NB4 (cell line): Measurements from ENCODE around the gene CRYBB1.
A peak's percentile ranks its signal among the peaks of the same experiment; 100 is the strongest.

Experiments used
- DNase-seq: peaks from one replicate; pipeline ENCODE4 v3.0.0; 2010; ENCODE audit warnings: low read depth
- H3K4me3 ChIP-seq: one replicate; pipeline ENCODE4 v1.5.1; 2011; ENCODE audit warnings: mild to moderate bottlenecking, low read depth, low read length, moderate library complexity
- MYC ChIP-seq: IDR thresholded peaks from 2 replicates; pipeline ENCODE4 v1.6.1; 2011; ENCODE audit warnings: low read depth, low read length
- POLR2A ChIP-seq: IDR thresholded peaks from 2 replicates; pipeline ENCODE4 v1.6.1; 2011; ENCODE audit warnings: mild to moderate bottlenecking; ENCODE audit not compliant: insufficient read length; ENCODE audit errors: extremely low read depth
- TF ChIP-seq, protein P1 (sequence below): IDR thresholded peaks from 2 replicates; pipeline ENCODE4 v1.6.1; 2011; ENCODE audit warnings: low read depth, low read length
- TF ChIP-seq, protein P2 (sequence below): IDR thresholded peaks from one replicate; pipeline ENCODE4 v1.5.1; 2012; ENCODE audit warnings: low read depth, low read length

Gene CRYBB1

DNA sequence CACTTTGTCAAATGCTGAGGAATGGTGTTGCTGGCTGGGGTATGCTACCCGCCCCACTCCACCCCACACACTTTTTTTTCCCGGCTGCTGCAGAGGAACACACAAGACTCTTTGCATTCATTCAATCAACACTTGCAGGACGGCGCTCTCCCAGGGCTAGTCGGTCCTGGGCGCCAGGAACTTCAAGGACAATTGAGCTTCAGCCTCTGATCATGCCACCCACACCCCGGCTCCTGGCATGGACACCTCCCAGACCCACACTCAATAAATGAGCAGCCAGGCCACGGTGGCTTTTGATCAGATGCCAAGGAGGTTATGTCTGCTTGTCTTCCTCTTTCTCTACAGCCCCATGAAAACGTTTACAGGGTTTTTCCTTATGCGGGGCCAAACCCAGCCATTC lies 47.7 kb downstream of the CRYBB1 start:
- no peak overlapping the region for H3K4me3 ChIP-seq
- DNase-seq, result no peak

DNA sequence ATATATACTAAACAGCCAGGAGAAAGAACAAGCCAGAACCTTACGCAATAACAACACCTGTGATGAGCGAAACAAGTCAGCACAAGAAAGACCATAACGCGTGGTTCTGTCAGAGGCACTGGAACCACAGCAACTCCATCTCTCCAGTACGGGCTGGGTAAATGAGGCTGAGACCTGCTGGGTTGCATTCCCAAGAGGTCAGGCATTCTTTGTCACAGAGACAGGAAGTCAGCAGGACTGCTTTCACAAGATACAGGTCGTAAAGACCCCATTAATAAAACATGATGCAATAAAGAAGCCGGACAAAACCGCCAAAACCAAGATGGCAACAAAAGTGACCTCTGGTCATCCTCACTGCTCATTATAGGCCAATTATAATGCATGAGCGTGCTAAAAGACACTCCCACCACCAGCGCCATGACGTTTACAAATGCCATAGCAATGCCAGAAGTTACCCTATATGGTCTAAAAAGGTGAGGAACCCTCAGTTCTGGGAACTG lies 49.6 kb downstream of the CRYBB1 start:
- DNase-seq, result peak; percentile 66
- H3K4me3 ChIP-seq, result no peak overlapping the region
- TF ChIP-seq POLR2A, result no peak
- TF ChIP-seq, protein P1, sequence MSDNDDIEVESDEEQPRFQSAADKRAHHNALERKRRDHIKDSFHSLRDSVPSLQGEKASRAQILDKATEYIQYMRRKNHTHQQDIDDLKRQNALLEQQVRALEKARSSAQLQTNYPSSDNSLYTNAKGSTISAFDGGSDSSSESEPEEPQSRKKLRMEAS, result no peak
- no peak for TF ChIP-seq MYC
- TF ChIP-seq, protein P2, sequence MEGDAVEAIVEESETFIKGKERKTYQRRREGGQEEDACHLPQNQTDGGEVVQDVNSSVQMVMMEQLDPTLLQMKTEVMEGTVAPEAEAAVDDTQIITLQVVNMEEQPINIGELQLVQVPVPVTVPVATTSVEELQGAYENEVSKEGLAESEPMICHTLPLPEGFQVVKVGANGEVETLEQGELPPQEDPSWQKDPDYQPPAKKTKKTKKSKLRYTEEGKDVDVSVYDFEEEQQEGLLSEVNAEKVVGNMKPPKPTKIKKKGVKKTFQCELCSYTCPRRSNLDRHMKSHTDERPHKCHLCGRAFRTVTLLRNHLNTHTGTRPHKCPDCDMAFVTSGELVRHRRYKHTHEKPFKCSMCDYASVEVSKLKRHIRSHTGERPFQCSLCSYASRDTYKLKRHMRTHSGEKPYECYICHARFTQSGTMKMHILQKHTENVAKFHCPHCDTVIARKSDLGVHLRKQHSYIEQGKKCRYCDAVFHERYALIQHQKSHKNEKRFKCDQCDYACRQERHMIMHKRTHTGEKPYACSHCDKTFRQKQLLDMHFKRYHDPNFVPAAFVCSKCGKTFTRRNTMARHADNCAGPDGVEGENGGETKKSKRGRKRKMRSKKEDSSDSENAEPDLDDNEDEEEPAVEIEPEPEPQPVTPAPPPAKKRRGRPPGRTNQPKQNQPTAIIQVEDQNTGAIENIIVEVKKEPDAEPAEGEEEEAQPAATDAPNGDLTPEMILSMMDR, result no peak

More for the DNA sequence above, 47.7 kb downstream of the CRYBB1 start:
- TF ChIP-seq MYC (no peak), POLR2A (no peak)
- TF ChIP-seq, protein P1, result no peak
- TF ChIP-seq, protein P2, result no peak

DNA sequence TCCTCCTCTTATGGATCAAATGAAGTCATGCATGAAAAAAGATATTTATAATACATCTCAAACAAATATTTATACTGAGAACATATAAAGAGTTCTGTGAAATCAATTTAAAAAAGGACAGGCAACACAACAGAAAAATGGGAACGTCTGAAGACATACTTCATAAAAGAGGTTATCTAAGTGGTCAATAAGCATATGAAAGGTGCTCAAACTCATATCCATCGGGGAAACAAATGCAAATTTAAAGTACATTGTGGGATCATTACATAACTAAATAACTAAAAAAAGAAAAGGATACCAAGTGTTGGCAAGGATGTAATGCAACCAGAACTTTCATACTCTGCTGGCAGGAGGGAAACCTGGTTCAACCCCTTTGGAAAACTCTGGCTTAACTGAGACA lies 50.2 kb downstream of the CRYBB1 start:
- TF ChIP-seq, protein P1, result no peak
- TF ChIP-seq, protein P2, result no peak
- TF ChIP-seq MYC (no peak), POLR2A (no peak)
- DNase-seq, result no peak
- H3K4me3 ChIP-seq, result no peak overlapping the region

DNA sequence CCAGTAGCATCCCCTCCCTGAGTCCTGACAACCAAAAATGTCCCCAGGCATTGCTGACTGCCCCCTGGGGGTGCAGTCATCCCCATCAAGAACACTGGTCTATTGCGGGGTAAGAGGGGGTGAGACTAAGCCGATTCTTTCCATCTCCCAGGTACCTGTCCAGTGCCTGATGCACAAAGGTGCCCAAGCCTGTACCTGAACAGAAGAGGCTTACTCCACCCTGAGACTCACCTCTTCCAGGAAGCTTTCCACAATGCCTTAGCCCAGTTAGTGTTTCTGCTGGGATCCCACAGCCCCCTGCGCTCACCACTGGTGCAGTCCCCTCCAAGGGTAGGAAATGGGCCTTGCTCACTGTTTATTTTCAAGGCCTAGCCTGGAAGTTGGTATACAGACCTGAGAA lies 50.8 kb downstream of the CRYBB1 start:
- no peak overlapping the region for H3K4me3 ChIP-seq

DNA sequence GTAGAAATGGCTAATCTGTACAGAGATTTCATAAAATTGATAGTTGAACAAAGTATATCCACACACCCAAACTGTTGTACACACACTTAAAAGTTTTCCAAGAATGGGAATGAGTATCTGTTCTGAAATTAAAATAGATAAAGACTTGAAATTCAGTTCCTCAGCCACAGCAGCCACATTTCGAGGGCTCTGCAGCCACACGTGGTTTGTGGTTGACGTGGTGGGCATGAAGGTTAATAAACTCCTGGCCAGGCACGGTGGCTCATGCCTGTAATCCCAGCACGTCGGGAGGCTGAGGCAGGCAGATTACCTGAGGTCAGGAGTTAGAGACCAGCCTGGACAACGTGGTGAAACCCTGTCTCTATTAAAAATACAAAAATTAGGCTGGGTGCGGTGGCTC lies 51.9 kb downstream of the CRYBB1 start:
- TF ChIP-seq, protein P1, result no peak
- TF ChIP-seq POLR2A (no peak), MYC (no peak)
- TF ChIP-seq, protein P2, result no peak

More for the DNA sequence above, 50.8 kb downstream of the CRYBB1 start:
- TF ChIP-seq, protein P2, result no peak
- no peak for TF ChIP-seq MYC
- TF ChIP-seq, protein P1, result no peak
- TF ChIP-seq POLR2A, result no peak
- no peak for DNase-seq

DNA sequence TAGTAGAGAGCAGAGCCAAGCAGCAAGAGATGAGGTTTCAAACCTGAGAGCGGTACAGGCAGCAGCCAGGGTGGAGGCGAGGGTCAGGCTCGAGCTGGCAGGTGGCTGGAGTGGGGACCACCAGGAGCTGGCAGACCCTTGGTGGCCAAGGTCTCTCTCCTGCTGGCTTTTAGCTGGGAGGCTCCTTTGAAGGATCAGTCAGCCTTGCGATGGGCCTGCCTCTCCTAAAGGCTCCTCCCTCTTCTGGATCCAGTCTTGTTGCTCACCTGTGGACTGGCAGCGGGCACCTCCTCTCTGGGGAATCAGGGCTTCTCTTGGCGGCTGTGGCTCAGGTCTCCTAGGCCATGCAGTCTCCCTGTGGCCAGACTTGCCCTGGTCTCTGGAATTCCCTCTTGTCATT lies 52.6 kb downstream of the CRYBB1 start:
- no peak for DNase-seq
- no peak overlapping the region for H3K4me3 ChIP-seq
- TF ChIP-seq MYC (no peak), POLR2A (no peak)

More for the DNA sequence above, 51.9 kb downstream of the CRYBB1 start:
- peak; percentile 37 for DNase-seq
- no peak overlapping the region for H3K4me3 ChIP-seq
